Activated CD4-positive, alpha-beta T cell treated with anti-CD3 and anti-CD28 coated beads for 4 hours (primary cell): ENCODE measurements around the gene KRTAP1-3.
"Not testable (repeated sequence)": the region's sequence is repeated elsewhere in the genome, so short reads cannot be mapped to it uniquely, and the experiment has no call there.

Source experiments
- DNase-seq, 2 donors: peaks; one replicate each; pipeline ENCODE4 v3.0.0-alpha.2; 2020

KRTAP1-3 gene

DNA sequence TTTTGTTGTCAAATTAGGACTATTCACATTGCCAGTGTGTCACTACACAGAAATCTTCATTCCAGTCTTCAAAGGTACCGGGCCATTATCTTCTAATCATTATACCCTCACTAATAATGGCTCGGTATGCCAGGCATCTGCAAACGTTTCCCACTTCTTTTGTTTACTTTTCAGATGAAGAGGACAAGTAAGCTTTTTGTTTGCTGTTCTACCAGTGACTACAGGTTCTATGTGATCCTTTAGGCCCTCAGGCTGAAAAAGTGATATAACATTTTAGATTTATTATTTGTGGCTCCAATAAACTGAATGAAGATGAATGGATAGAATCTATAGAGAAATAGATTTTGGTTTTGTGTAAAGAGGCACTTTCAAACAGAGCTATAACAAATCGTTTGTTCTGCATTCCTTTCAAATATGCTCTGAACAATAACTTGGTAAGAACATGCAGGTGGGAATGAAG lies 25.3 kb downstream of the KRTAP1-3 start:
- no peak for DNase-seq

DNA sequence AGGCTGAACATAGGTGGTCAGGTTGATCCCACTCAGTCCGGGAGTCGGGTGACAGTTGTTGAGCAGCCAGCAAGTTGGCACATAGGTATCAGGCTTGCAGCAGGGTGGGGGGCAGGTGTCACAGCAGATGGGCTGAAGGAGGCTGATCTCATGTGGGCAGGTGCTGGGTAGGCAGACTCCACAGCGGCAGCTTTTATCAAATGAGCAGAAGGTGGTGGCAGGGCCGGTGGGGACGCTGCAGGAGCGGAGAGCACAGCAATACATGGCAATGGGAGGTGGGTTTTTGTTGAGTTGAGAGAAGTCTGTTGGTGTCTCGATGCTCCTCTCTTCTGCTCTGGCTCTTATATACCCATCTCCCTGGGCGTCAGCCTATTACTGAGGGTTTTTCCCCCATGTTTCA lies 25.9 kb downstream of the KRTAP1-3 start, which contains the start of gene KRTAP3-1:
KRTAP3-1 (minus strand) TSS at position 318 of the 400 bp plus-strand sequence; CDS start at position 264, 54 bp downstream.
- DNase-seq = no peak

DNA sequence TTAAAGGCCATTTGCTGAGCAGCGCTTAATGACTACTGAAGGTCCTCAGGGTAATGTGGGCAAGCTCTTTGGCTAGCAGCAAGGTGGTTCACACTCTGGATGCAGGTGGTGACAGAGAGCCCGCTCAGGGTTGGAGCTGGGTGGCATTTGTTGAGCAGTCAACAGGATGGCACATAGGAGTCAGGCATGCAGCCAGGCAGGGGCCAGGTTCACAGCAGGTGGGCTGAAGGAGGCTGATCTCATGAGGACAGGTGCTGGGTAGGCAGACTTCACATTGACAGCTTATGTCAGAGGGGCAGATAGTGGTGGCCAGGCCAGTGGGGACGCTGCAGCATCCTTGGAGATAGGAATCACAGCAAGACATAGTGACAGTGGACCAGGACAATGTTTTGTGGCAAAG lies 30.3 kb downstream of the KRTAP1-3 start:
- no peak for DNase-seq

DNA sequence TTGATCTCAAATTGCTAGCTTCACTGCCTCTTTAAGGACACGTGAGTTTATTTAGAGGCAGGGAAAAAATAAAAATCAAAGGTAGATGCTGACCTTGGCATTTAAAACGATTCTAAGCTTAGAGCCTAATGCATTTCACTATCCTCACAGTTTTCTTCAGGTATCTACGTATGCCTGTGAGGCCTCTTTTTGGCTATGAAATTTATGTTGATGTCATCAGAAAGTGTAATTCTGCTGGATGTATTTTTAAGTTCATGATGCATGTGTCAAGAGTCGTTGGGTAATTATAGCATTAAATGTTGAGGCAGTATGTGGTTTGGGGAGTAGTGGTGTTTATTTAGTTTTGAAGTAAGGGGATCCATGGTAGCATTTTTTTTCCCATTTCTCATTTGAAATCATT lies 30.7 kb downstream of the KRTAP1-3 start:
- no peak for DNase-seq

DNA sequence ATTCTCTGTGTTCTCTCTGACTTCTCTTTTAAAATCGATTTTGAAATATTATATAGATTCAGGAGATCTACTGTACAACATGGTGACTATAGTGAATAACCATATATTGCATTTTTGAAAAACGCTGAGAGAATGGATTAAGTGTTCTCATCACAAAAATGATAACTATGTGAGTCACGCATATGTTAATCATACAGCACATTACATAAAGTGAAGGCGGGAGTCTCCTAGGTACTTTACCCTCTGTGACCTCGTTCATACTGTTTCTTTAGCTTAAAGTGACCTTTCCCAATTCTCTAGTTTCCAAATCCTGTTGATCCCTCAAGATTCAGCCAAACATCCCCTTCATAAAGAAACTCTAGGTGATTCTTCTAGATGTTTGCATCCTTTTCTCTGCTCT lies 31.9 kb downstream of the KRTAP1-3 start:
- DNase-seq = no peak

DNA sequence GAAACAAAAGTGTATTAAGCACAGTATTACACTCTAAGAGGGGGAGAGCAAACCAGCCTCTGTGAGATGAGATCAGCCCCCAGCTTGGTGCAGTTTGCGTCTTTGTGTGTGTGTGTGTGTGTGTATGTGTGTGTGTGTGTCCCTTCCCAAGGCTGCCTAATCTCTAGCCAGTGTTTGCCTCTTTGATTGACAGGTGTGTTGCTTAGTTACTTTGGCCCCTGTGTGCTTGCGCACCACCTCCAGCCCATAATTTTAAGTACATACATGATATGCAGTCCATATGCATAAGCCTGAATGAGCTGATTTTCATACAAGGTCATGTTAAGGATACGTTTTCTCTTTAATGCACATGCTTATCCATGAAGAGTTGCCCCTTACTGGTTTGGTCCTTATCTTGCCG lies 32.9 kb downstream of the KRTAP1-3 start:
- no peak for DNase-seq

DNA sequence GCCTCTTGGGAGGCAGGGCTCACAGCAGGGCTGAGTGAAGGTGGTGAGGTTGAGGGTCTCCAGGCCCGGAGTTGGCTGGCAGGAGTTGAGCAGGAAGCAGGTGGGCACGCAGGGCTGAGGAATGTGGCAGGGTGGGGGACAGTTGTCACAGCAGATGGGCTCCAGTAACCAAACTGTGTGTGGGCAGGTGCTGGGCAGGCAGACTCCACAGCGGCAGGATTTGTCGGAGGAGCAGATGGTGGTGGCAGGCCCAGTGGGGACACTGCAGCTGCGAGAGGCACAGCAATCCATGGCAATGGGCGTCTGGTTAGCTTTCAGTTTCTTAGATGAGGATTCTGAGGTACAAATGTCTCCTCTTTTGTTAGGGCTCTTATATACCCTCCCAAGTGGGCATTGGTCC lies 35.1 kb downstream of the KRTAP1-3 start, which contains the start of gene KRTAP3-2:
KRTAP3-2 (minus strand) TSS at position 344 of the 400 bp plus-strand sequence; CDS start at position 291, 53 bp downstream.
- DNase-seq = not testable (repeated sequence)

DNA sequence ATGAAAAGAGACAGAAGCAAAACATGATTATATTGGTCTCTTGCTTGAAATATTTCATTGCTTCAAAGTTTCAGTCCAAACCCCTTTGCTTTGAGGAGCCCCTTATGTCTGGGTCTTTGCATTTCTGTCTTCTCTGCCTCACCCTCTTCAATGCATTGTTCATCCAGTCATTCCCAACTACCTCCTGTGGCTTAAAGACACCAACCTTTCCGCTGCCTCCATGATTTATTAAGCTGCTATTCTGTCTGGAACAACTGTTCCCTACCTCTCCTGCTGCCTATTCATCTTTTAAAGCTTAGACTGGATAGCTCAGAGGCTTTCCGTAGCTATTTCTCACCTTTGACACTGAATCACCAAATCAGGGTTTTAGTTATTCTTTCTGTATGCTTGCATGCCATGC lies 37.3 kb downstream of the KRTAP1-3 start:
- DNase-seq = no peak

DNA sequence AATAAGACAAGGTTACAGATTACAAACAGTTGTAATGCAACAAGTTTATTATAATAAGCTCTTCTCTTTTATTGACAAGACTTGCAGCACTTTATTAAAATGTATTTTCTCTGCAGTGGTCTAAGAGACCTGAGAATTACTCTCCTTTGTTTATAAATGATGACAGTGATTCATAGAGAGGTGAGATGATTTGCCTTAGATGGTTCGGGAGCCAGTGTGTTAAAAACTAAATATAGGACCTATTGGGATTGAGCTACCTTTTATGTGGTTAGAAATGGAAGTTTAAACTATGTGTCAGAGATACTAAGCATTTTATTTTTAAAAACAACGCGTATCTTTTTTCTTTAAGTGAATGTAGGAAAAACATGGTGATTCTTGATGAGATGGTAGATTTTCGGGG lies 37.8 kb downstream of the KRTAP1-3 start:
- no peak for DNase-seq

DNA sequence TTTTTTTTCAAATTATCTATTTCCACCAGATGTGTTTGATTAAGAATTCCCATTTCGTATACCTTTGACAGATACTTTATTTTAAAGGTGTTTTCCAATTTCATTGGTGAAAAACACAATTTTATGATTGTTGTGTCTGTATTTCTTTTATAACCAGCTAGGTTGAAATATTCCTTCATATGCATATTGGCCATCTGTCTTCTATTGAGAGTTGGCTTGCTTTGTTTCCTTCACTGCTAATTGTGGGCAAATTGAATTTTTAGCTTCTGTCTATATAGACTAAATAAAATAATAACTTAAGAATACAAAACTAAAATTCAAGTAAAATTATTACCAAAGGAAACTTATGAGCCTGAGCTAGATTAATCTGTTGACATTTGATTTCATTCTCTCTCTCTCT lies 39.6 kb downstream of the KRTAP1-3 start:
- DNase-seq = no peak

DNA sequence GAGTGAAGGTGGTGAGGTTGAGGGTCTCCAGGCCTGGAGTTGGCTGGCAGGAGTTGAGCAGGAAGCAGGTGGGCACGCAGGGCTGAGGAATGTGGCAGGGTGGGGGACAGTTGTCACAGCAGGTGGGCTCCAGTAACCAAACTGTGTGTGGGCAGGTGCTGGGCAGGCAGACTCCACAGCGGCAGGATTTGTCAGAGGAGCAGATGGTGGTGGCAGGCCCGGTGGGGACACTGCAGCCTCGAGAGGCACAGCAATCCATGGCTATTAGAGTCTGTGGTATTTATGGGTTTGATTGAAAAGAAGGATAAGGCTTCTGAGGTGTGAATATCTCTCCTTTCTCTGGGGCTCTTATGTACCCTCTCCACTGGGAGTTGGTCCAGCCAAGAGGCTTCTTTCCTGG lies 40.8 kb downstream of the KRTAP1-3 start, which contains the start of gene KRTAP3-3:
KRTAP3-3 (minus strand) TSS at position 326 of the 400 bp plus-strand sequence; CDS start at position 259, 67 bp downstream.
- no peak for DNase-seq

DNA sequence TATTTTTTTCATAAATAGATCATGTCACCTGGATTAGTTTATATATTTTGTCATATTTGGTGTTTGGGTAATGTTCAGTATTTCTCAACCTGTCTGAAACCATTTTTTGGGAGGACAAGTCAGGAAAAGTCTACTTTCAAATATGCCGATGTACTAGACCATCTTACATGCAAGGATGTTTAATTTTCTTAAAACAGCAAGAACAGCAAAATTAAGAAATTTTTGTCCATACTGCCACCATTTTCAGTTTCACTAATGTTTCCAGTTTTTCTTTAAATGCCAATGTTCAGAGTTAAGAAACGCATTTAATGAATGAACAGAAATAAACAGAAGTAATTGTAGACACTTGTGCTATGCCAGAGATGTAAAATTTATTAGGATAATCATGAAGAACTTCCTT lies 41.6 kb downstream of the KRTAP1-3 start:
- no peak for DNase-seq

DNA sequence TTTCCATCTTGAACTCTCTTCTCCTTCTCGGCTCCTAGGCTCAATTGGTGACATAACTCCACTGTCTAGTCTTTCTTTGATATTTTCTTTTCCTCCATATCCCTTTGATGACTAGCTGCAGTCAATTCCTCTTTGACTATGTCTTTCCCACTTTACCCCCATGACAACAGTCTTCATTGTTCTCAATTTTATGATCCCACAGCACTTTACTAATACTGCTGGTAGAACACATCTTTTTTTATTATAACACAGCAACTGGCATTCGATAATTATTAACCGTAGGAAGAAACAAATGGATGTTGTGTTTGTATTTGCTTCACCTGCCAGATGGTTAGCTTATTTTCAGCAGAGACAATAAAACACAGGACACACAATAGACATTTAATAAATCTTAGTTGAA lies 42.0 kb downstream of the KRTAP1-3 start:
- DNase-seq = no peak

DNA sequence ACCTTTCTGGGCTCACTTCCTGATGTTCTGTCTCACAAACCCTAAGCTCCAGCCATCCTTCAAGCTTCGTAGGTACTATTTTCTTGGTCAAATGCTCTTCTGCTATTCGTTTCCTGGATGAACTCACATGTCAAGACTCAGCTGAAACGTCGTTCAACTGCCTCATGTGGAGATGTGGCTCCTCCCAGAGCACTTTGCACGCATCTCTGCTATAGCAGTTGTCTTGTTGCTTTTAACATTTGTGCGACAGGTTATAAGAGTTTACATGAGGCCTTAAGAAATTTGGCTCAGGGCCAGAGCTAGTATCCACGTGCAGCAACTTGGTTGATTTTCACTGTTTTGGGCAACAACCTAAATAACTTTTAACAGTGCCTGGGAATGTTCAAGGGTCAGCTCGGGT lies 47.8 kb downstream of the KRTAP1-3 start:
- DNase-seq = no peak

DNA sequence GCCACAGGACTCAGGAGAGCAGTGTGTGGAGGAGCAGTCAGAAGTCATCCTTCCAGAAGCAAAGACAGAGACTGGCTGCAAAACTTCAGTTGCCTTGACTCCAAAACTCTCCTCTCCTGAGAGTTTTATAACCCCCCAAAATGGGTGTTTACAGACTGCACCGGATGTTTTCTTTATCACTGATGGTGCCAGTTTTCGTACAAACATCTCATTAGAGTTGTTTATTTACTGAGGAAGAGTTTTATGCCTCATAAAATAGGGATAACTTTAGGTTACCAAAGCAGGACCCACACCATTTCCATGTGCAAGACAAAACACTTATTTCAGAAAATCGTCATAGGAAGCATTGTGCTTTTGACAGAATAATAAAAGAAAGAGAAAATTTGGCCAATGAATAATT lies 50.4 kb downstream of the KRTAP1-3 start, which contains the start of gene KRT40:
KRT40 (minus strand) TSS at position 101 of the 400 bp plus-strand sequence; CDS start at position 48, 53 bp downstream.
- DNase-seq = no peak
